HL-60 (cell line): ENCODE measurements around the gene ZBTB7C.

Source experiments
- DNase-seq, 2 experiments: peaks; one replicate each; pipeline ENCODE4 v3.0.0-alpha.2; 2010 to 2020; ENCODE audit warnings: low read depth in 1 of 2, low spot score in 1 of 2
- H3K27ac ChIP-seq: fragments of 250-450 bp; sonication (Bioruptor Pico); replicated peaks from 2 replicates; pipeline ENCODE4 v1.5.1; 2020; ENCODE audit warnings: mild to moderate bottlenecking, moderate library complexity
- H3K27me3 ChIP-seq: fragments of 250-450 bp; sonication (Bioruptor Pico); 2 replicates; pipeline ENCODE4 v1.5.1; 2021; ENCODE audit warnings: mild to moderate bottlenecking, moderate library complexity; ENCODE audit not compliant: insufficient read depth, poor library complexity, severe bottlenecking
- H3K4me3 ChIP-seq: replicated peaks from 2 replicates; pipeline ENCODE4 v1.5.1; 2011; ENCODE audit warnings: mild to moderate bottlenecking, control low read depth, low read length; ENCODE audit not compliant: insufficient read depth
- GABPA ChIP-seq: IDR thresholded peaks from 2 replicates; pipeline ENCODE4 v1.6.1; 2012; ENCODE audit warnings: low read depth
- POLR2AphosphoS5 ChIP-seq: IDR thresholded peaks from 2 replicates; pipeline ENCODE4 v1.6.1; 2012; ENCODE audit warnings: low read depth
- SPI1 ChIP-seq: IDR thresholded peaks from 2 replicates; pipeline ENCODE4 v1.6.1; 2012; ENCODE audit warnings: low read depth, mild to moderate bottlenecking, borderline replicate concordance
- TF ChIP-seq, protein P1 (sequence below): IDR thresholded peaks from one replicate; pipeline ENCODE4 v1.5.1; 2011; ENCODE audit warnings: low read length, control low read depth, inconsistent platforms; ENCODE audit not compliant: insufficient read depth
- TF ChIP-seq, protein P2 (sequence below): IDR thresholded peaks from 2 replicates; pipeline ENCODE4 v1.6.1; 2012; ENCODE audit warnings: low read depth; ENCODE audit not compliant: insufficient replicate concordance

ZBTB7C gene

DNA sequence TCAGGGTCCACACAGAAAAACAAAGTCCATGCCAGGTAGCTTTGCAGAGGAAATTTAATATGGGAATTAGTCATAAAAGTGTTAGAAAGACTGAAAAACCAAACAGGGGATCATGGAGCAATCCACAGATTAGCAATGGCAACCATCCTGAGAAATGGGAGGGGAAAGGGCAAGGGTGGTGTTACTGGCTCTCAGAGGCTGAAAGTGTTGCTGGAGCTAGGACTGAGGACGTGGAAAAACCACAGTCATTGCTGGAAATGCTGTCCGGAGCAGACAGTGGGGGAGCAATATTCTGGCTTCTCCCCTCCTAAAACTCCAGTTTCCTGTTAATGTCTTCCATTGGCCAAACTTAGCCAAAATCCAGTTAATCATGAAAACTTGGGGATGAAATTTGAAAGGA is 172.4 kb downstream of the ZBTB7C start:
- no peak overlapping the region for H3K4me3 ChIP-seq
- H3K27me3 ChIP-seq: peaks cover 16% of the 10 kb centered on the region
- DNase-seq: no peak
- no peak overlapping the region for H3K27ac ChIP-seq
- TF ChIP-seq, protein P1, sequence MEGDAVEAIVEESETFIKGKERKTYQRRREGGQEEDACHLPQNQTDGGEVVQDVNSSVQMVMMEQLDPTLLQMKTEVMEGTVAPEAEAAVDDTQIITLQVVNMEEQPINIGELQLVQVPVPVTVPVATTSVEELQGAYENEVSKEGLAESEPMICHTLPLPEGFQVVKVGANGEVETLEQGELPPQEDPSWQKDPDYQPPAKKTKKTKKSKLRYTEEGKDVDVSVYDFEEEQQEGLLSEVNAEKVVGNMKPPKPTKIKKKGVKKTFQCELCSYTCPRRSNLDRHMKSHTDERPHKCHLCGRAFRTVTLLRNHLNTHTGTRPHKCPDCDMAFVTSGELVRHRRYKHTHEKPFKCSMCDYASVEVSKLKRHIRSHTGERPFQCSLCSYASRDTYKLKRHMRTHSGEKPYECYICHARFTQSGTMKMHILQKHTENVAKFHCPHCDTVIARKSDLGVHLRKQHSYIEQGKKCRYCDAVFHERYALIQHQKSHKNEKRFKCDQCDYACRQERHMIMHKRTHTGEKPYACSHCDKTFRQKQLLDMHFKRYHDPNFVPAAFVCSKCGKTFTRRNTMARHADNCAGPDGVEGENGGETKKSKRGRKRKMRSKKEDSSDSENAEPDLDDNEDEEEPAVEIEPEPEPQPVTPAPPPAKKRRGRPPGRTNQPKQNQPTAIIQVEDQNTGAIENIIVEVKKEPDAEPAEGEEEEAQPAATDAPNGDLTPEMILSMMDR: no peak
- TF ChIP-seq, protein P2, sequence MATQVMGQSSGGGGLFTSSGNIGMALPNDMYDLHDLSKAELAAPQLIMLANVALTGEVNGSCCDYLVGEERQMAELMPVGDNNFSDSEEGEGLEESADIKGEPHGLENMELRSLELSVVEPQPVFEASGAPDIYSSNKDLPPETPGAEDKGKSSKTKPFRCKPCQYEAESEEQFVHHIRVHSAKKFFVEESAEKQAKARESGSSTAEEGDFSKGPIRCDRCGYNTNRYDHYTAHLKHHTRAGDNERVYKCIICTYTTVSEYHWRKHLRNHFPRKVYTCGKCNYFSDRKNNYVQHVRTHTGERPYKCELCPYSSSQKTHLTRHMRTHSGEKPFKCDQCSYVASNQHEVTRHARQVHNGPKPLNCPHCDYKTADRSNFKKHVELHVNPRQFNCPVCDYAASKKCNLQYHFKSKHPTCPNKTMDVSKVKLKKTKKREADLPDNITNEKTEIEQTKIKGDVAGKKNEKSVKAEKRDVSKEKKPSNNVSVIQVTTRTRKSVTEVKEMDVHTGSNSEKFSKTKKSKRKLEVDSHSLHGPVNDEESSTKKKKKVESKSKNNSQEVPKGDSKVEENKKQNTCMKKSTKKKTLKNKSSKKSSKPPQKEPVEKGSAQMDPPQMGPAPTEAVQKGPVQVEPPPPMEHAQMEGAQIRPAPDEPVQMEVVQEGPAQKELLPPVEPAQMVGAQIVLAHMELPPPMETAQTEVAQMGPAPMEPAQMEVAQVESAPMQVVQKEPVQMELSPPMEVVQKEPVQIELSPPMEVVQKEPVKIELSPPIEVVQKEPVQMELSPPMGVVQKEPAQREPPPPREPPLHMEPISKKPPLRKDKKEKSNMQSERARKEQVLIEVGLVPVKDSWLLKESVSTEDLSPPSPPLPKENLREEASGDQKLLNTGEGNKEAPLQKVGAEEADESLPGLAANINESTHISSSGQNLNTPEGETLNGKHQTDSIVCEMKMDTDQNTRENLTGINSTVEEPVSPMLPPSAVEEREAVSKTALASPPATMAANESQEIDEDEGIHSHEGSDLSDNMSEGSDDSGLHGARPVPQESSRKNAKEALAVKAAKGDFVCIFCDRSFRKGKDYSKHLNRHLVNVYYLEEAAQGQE: no peak
- TF ChIP-seq SPI1 (no peak), POLR2AphosphoS5 (no peak), GABPA (no peak)

DNA sequence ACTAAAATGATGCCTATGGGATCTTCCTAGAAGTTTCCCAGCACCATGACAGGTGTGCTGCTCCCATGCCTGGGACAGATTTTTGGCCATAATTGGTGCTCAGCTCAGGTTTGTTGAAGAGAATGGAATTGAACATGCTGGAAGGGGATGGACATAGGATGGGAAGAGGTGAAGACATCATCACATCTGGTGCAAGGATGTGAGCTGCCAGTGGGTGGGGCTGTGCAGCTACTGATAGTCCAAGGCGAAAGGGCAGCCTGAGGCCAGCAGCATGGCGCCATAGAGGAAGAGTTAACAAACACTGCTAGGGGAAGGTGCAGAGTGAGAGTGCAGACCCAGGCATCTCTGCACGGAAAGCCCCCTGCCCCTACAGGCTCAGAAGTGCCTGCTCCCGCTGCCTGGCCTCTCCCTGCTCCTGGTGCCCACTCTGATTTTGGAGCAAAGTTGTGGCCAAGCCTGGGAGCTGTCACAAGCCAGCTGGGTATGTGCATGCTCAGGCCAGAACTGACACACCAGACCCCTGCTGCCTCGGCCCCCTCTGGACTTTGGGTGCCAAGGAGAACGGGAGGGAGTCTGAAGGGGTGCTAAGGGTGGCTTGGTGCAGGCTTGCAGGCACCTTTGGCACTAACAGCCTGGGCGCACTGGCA is 178.6 kb downstream of the ZBTB7C start:
- peaks cover 2% of the 10 kb centered on the region for H3K27me3 ChIP-seq
- H3K4me3 ChIP-seq: no peak overlapping the region
- H3K27ac ChIP-seq: no peak overlapping the region
- TF ChIP-seq, protein P1: peak; percentile 89
- TF ChIP-seq SPI1: no peak
- peak; percentile 29 to 88 for DNase-seq

DNA sequence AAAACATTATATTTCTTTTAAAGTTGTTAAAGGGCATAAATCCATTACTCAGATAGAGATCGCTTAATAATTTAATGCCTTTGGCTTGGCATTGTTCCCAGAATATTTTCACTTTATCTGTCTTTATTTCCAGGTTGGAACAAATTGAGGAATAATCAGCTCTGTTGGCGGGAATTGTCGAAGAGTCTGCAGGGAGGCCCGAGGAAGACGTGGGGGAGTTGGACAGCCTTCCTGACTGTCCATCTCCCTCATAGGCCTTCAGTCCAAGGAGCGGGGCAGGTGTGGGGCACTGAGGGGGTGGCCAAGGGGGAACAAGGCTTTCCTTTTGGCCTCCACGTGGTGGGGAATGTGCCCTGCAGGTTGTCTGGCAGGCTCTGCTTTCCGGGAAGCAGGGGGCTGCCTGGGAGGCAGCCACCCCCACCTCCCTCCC is 179.6 kb downstream of the ZBTB7C start:
- peaks cover under 1% of the 10 kb centered on the region for H3K27me3 ChIP-seq
- no peak overlapping the region for H3K27ac ChIP-seq
- DNase-seq: no peak
- no peak overlapping the region for H3K4me3 ChIP-seq
- TF ChIP-seq SPI1: no peak
- TF ChIP-seq, protein P2: no peak
- TF ChIP-seq POLR2AphosphoS5: no peak
- no peak for TF ChIP-seq GABPA
- TF ChIP-seq, protein P1: no peak

DNA sequence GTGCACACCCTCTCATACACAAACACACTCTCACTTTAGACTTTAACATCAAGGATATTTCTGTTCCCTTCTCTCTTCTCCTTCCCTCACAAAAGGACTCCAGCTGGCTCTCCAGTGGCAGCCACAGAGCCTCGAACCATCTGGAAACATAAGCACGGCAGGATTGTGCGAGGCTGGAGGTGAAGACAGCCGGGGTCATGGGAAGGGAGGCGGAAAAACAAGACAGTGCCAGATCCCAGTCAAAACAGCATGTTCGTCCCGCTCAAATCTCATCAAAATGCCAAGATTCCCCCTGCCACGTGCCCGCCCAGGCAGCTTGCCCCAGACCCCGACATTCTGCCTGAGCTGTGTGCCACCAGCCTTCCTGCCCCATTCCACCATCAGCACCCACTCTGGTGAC is 180.3 kb downstream of the ZBTB7C start:
- no peak for DNase-seq
- Histone ChIP-seq H3K4me3 (no peak overlapping the region), H3K27ac (no peak overlapping the region), H3K27me3 (no peaks in the 10 kb centered on the region)
- TF ChIP-seq SPI1 (no peak), GABPA (no peak)
